AG09309 (cell line): ENCODE measurements around the gene CXCL1.

Source experiments
- DNase-seq: peaks from one replicate; pipeline ENCODE4 v3.0.0-alpha.2; 2010; ENCODE audit warnings: low read depth
- H3K4me3 ChIP-seq: 2 replicates; pipeline ENCODE4 v1.5.1; 2011; ENCODE audit warnings: mild to moderate bottlenecking, low read depth, low read length, moderate library complexity; ENCODE audit not compliant: control insufficient read depth
- CTCF ChIP-seq: IDR thresholded peaks from 2 replicates; pipeline ENCODE4 v1.5.1; 2011; ENCODE audit warnings: mild to moderate bottlenecking, low read depth, low read length, inconsistent platforms; ENCODE audit not compliant: insufficient read depth, control insufficient read depth; ENCODE audit errors: missing control alignments

The CXCL1 gene

GRCh38 chr4:73869130-73870055, at the start of gene CXCL1:
Gene CXCL1, plus strand, starts transcription at chr4:73869393. Its CDS starts 78 bp downstream, at chr4:73869471.
- no peak for TF ChIP-seq CTCF
- no peak for DNase-seq
- peak within 1 kb of the TSS; percentile 70 for H3K4me3 ChIP-seq

GRCh38 chr4:73821325-73821724, 47.9 kb upstream of the CXCL1 start:
- no peak overlapping the region for H3K4me3 ChIP-seq
- no peak for DNase-seq

GRCh38 chr4:73822389-73822788, 46.8 kb upstream of the CXCL1 start:
- no peak for TF ChIP-seq CTCF
- no peak for DNase-seq
- no peak overlapping the region for H3K4me3 ChIP-seq

More at GRCh38 chr4:73821325-73821724, 47.9 kb upstream of the CXCL1 start:
- no peak for TF ChIP-seq CTCF

- no peak for DNase-seq
- TF ChIP-seq CTCF: no peak
Measured at GRCh38 chr4:73822812-73823504, 46.2 kb upstream of the CXCL1 start.

GRCh38 chr4:73823760-73824159, 45.4 kb upstream of the CXCL1 start:
- no peak for DNase-seq
- TF ChIP-seq CTCF: no peak
- H3K4me3 ChIP-seq: no peak overlapping the region

More at GRCh38 chr4:73822812-73823504, 46.2 kb upstream of the CXCL1 start:
- H3K4me3 ChIP-seq: no peak overlapping the region

- no peak overlapping the region for H3K4me3 ChIP-seq
- no peak for TF ChIP-seq CTCF
- DNase-seq: no peak
Measured at GRCh38 chr4:73828956-73829355, 40.2 kb upstream of the CXCL1 start.
